PC-3 (cell line): Measurements from ENCODE around the gene KIFC1. TPM values are rescaled to one million over a fixed set of nuclear protein-coding genes. Genes with fewer than 3 reads are reported as not detected.

Source experiments
- ATAC-seq: fragments of 200-7000 bp; cut with Tn5 transposase; 2 replicates; pipeline ENCODE4 v1.9.1; 2020; ENCODE audit warnings: mild to moderate bottlenecking, moderate library complexity
- BruUV-seq: library from RNA; stranded (reverse); fragments of 400-500 nt; replicated peaks from 2 replicates; lab custom pipeline; 2021; lab: Mats Ljungman, UMichigan
- CTCF ChIA-PET: fragments of 300-600 bp; sonication (Branson Sonifier 250); formaldehyde crosslinking; loops from one replicate; lab custom pipeline; 2022; ENCODE audit warnings: antibody characterized with exemption; lab: Charles Lee
- POLR2A ChIA-PET: fragments of 300-600 bp; sonication (Branson Sonifier 250); formaldehyde crosslinking; loops from one replicate; lab custom pipeline; 2022; ENCODE audit warnings: antibody characterized with exemption; ENCODE audit not compliant: unreplicated experiment; lab: Charles Lee
- DNase-seq: peaks from one replicate; pipeline ENCODE4 v3.0.0-alpha.2; 2015
- H2AFZ ChIP-seq: fragments of 300-600 bp; sonication (generic); 2 replicates; pipeline ENCODE4 v1.6.0; 2016; ENCODE audit warnings: antibody characterized with exemption, low read length
- H3F3A ChIP-seq: fragments of 300-600 bp; sonication (generic); one replicate; pipeline ENCODE4 v1.6.0; 2017; ENCODE audit warnings: antibody characterized with exemption, low read length, control low read depth, mild to moderate bottlenecking; ENCODE audit not compliant: unreplicated experiment
- H3K27ac ChIP-seq: fragments of 300-600 bp; sonication (generic); 2 replicates; pipeline ENCODE4 v1.5.1; 2016; ENCODE audit warnings: mild to moderate bottlenecking, low read length
- H3K27me3 ChIP-seq: fragments of 300-600 bp; sonication (generic); 2 replicates; pipeline ENCODE4 v1.6.1; 2016; ENCODE audit warnings: low read length, mixed read lengths
- H3K36me3 ChIP-seq: fragments of 300-600 bp; sonication (generic); 2 replicates; pipeline ENCODE4 v1.6.1; 2016; ENCODE audit warnings: low read depth, mixed run types, low read length, mixed read lengths
- H3K4me1 ChIP-seq: fragments of 300-600 bp; sonication (generic); 2 replicates; pipeline ENCODE4 v1.5.1; 2016; ENCODE audit warnings: low read length; ENCODE audit not compliant: insufficient read depth
- H3K4me2 ChIP-seq: fragments of 300-600 bp; sonication (generic); 2 replicates; pipeline ENCODE4 v1.6.0; 2016; ENCODE audit warnings: low read length
- H3K4me3 ChIP-seq: fragments of 300-600 bp; sonication (generic); 2 replicates; pipeline ENCODE4 v1.5.1; 2016; ENCODE audit warnings: mild to moderate bottlenecking, low read length, mixed read lengths
- H3K79me2 ChIP-seq: fragments of 300-600 bp; sonication (generic); 2 replicates; pipeline ENCODE4 v1.6.1; 2017; ENCODE audit warnings: low read length, mixed read lengths
- H3K9ac ChIP-seq: fragments of 300-600 bp; sonication (generic); 2 replicates; pipeline ENCODE4 v1.6.0; 2016; ENCODE audit warnings: mild to moderate bottlenecking, low read length
- H3K9me2 ChIP-seq: fragments of 300-600 bp; sonication (generic); replicated peaks from 2 replicates; pipeline ENCODE4 v1.6.1; 2016; ENCODE audit warnings: mixed run types, low read length, mixed read lengths
- H3K9me3 ChIP-seq: fragments of 300-600 bp; sonication (generic); 2 replicates; pipeline ENCODE4 v1.6.1; 2016; ENCODE audit warnings: low read length, mixed read lengths
- H4K20me1 ChIP-seq: fragments of 300-600 bp; sonication (generic); 2 replicates; pipeline ENCODE4 v1.6.1; 2016; ENCODE audit warnings: low read length, mixed read lengths
- CTCF ChIP-seq: fragments of 300-600 bp; sonication (generic); conservative IDR thresholded peaks from 2 replicates; pipeline ENCODE4 v1.5.1; 2017; ENCODE audit warnings: antibody characterized with exemption, low read depth, mild to moderate bottlenecking, low read length
- EZH2 ChIP-seq: fragments of 300-600 bp; sonication (generic); IDR thresholded peaks from one replicate; pipeline ENCODE4 v1.6.1; 2017; ENCODE audit warnings: antibody characterized with exemption, mild to moderate bottlenecking, low read length; ENCODE audit not compliant: unreplicated experiment
- EZH2phosphoT487 ChIP-seq: fragments of 300-600 bp; sonication (generic); IDR thresholded peaks from 2 replicates; pipeline ENCODE4 v1.6.1; 2018; ENCODE audit warnings: mild to moderate bottlenecking, antibody characterized with exemption, low read length, borderline replicate concordance
- intact Hi-C: fragments of 100-400 bp; cut with micrococcal nuclease; formaldehyde crosslinking; loops from 2 replicates; pipeline ENCODE4 v1.9.0; 2023
- total RNA-seq: library from RNA; depleted of rRNA; stranded (reverse); fragments of >200 nt; gene quantifications from 2 replicates; pipeline ENCODE4 v1.2.3, GENCODE V29; 2014

Gene KIFC1
- total RNA-seq, 1 experiment from 2014 or later = 66.7 TPM

GRCh38 chr6:33427585-33428223 is 36.1 kb downstream of the KIFC1 start:
- no TSS peak for BruUV-seq
- H3K4me2 ChIP-seq = peak overlapping the region; percentile 94
- H3K79me2 ChIP-seq = no peaks in the 10 kb centered on the region
- ChIA-PET CTCF (no interaction called here), POLR2A (no interaction called here)
- intact Hi-C loops = no loop called here
- H2AFZ ChIP-seq = peak overlapping the region; percentile 77
- H3F3A ChIP-seq = no peaks in the 10 kb centered on the region
- TF ChIP-seq EZH2 (no peak), CTCF (peak; percentile 22; the same call in 1 of the 2 replicates)
- peak; percentile 14 for ATAC-seq
- H3K9ac ChIP-seq = no peak overlapping the region; the same call in 1 of the 2 replicates
- H3K9me2 ChIP-seq = no peaks in the 10 kb centered on the region
- peaks cover 23% of the 10 kb centered on the region for H3K4me1 ChIP-seq
- H4K20me1 ChIP-seq = no peaks in the 10 kb centered on the region
- H3K27ac ChIP-seq = no peak overlapping the region
- peak; percentile 18 for DNase-seq
- H3K9me3 ChIP-seq = no peaks in the 10 kb centered on the region
- H3K27me3 ChIP-seq = no peaks in the 10 kb centered on the region
- peak overlapping the region; percentile 75 for H3K4me3 ChIP-seq
- no peaks in the 10 kb centered on the region for H3K36me3 ChIP-seq

GRCh38 chr6:33428224-33428965 is 36.8 kb downstream of the KIFC1 start:
- Histone ChIP-seq H4K20me1 (no peaks in the 10 kb centered on the region), H3K27me3 (no peaks in the 10 kb centered on the region), H3K9me2 (no peaks in the 10 kb centered on the region), H3K4me3 (peak overlapping the region; percentile 67), H3K4me1 (peaks cover 23% of the 10 kb centered on the region), H3F3A (no peaks in the 10 kb centered on the region), H3K4me2 (peak overlapping the region; percentile 86), H3K79me2 (no peaks in the 10 kb centered on the region), H3K27ac (no peak overlapping the region), H3K36me3 (no peaks in the 10 kb centered on the region), H3K9ac (peak overlapping the region; percentile 45; the same call in 1 of the 2 replicates), H2AFZ (peak overlapping the region; percentile 85), H3K9me3 (no peaks in the 10 kb centered on the region)
- no peak for TF ChIP-seq EZH2
- TF ChIP-seq EZH2phosphoT487 = no peak
- TF ChIP-seq CTCF = peak; percentile 58
- ChIA-PET POLR2A (no interaction called here), CTCF (no interaction called here)
- no TSS peak for BruUV-seq
- DNase-seq (peak; percentile 61), ATAC-seq (peak; percentile 30)
- intact Hi-C loops = no loop called here
